ENCODE results near the gene RUBCN.
"Not testable (repeated sequence)": the region's sequence is repeated elsewhere in the genome, so short reads cannot be mapped to it uniquely, and the experiment has no call there.

The RUBCN gene

DNA sequence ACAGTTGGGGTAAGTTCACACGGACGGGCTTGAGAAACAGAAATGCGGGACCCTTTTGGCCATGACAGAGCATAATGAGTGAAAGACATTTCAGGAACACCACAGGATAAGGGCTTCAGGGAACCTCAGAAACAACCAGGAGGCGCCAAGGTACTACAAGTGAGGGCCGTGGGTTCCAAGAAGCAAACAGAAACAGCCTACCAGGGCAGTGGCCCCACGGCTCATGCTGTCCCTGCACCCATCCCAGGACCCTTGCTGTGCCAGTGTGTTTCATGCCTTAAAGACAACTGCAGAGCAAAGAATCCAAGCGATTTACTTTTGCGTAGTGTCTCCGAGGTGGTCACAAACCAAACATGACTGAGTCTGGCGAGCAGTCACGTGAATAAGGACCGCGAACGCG is 54.0 kb downstream of the RUBCN start:
- H3K27me3 ChIP-seq (ENCODE audit: control insufficient read depth, insufficient read depth, low read length): no peaks in the 10 kb centered on the region
- H3K4me1 ChIP-seq (ENCODE audit: control insufficient read depth, insufficient read depth, low read length): no peaks in the 10 kb centered on the region
- H3K36me3 ChIP-seq (ENCODE audit: insufficient read depth, low read length): peaks cover 48% of the 10 kb centered on the region
- no peak overlapping the region for H3K4me2 ChIP-seq (ENCODE audit: low read length)
- H3K9me3 ChIP-seq (replicated peaks; ENCODE audit: low read length): no peaks in the 10 kb centered on the region
- H3K9ac ChIP-seq (ENCODE audit: low read depth, low read length): no peak overlapping the region
- H3K4me3 ChIP-seq (ENCODE audit: low read length): no peak overlapping the region

DNA sequence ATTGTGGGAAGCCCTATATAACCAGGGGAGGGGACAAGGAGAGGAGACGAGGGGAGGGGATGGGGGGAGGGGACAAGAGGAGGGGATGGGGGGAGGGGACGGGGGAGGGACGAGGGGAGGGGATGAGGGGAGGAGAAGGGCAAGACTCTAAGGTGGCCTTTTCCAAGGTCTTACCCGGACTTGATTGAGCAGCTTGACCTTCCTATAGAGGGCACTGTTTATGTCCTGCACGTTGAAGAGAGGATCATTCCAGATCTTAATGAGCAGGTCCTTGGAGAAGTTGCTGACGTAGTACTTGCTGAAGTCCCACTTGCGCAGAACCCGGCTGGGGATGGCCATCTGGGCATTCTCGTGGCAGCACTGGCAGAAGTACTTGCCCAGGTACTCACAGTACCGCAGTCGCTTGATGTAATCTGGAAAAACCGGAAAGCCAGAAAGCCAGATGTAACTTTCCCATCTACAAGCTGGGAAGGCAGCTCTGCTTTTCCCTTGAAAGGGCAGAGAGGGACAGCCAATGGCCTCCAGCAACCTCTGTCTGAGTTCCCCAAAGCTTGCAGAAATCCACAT is 55.7 kb downstream of the RUBCN start:
- Histone ChIP-seq H3K9me3 (replicated peaks; ENCODE audit: low read length) (no peaks in the 10 kb centered on the region), H3K4me1 (ENCODE audit: control insufficient read depth, insufficient read depth, low read length) (no peaks in the 10 kb centered on the region), H3K4me3 (ENCODE audit: low read length) (no peak overlapping the region), H3K4me2 (ENCODE audit: low read length) (no peak overlapping the region), H3K9ac (ENCODE audit: low read depth, low read length) (no peak overlapping the region), H3K27me3 (ENCODE audit: control insufficient read depth, insufficient read depth, low read length) (no peaks in the 10 kb centered on the region), H3K36me3 (ENCODE audit: insufficient read depth, low read length) (peaks cover 49% of the 10 kb centered on the region)

DNA sequence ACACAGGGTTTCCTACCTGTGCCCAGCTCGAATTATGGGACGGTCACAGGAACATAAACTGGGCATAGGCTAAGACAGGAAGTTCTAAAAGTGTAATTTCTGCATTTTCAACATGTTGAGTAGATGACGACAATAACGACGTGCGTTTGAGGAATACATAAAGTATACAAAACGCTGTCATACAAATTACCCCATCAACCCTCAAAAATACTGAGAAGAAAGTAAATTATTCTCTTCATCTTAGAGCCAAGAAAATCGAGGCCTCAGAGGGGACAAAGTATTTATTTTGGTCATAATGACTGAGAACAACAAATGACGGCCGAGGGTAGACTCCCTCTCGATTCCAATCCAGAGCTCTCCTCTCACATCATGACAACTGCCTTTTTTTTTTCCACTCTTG is 60.8 kb downstream of the RUBCN start:
- no peaks in the 10 kb centered on the region for H3K9me3 ChIP-seq (replicated peaks; ENCODE audit: low read length)
- H3K4me2 ChIP-seq (ENCODE audit: low read length): no peak overlapping the region
- H3K4me3 ChIP-seq (ENCODE audit: low read length): no peak overlapping the region
- H3K9ac ChIP-seq (ENCODE audit: low read depth, low read length): no peak overlapping the region
- H3K27me3 ChIP-seq (ENCODE audit: control insufficient read depth, insufficient read depth, low read length): no peaks in the 10 kb centered on the region
- no peaks in the 10 kb centered on the region for H3K4me1 ChIP-seq (ENCODE audit: control insufficient read depth, insufficient read depth, low read length)
- peaks cover 48% of the 10 kb centered on the region for H3K36me3 ChIP-seq (ENCODE audit: insufficient read depth, low read length)

DNA sequence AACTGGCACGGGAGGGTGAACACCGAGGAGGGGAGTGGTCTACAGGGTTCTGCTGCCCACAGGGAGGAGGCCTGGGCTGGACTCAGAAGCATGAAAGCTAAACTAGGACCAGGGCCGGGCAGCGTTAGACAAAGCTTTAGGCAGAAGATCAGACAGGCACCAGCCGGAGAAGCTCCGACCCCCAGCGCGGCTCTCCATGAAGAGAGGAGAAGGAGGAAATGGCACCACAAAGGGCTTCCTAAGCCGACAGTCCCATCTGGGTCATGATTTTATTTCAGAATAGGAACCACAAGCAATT is 61.2 kb downstream of the RUBCN start:
- no peak overlapping the region for H3K4me2 ChIP-seq (ENCODE audit: low read length)
- H3K4me1 ChIP-seq (ENCODE audit: control insufficient read depth, insufficient read depth, low read length): no peaks in the 10 kb centered on the region
- H3K27me3 ChIP-seq (ENCODE audit: control insufficient read depth, insufficient read depth, low read length): no peaks in the 10 kb centered on the region
- no peak overlapping the region for H3K9ac ChIP-seq (ENCODE audit: low read depth, low read length)
- peaks cover 45% of the 10 kb centered on the region for H3K36me3 ChIP-seq (ENCODE audit: insufficient read depth, low read length)
- H3K9me3 ChIP-seq (replicated peaks; ENCODE audit: low read length): no peaks in the 10 kb centered on the region
- H3K4me3 ChIP-seq (ENCODE audit: low read length): no peak overlapping the region

DNA sequence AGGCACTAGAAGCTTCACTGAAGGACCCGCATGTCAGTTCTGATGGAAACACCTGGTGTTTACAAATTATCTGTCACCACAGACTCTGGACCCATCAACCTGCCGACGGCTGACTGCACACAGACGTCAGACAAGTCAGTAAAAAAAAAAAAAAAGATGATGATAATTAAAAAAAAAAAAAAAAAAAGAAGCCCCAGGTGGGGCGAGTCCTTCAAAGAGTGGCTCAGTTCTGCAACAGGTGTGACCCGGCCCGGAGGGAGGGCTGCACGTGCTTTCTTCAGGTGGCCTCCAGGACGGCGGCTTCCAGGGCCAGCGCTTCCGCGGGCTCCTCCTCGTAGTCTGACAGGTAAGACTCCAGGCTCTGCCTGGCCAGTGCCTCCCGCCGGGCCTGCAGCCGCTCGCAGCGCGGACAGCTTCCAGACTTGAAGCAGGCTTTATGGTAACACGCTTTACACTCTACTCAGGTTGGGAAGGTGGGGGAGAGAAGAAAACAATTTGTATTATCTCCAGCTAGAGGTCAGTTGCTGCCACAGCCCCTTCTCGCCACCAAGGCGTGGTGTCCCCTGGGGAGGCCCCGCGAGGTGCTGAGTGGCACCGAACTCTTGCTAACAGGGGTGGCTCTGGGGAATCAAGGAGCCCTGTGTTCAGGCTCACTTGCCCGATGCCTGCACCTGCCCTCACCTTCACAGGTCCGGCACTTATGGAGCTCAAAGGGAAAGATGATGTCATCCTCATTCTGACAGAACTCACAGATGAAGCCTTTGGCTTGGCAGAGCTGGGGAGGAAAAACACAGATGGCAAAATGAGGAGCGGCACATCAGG is 61.8 kb downstream of the RUBCN start:
- Histone ChIP-seq H3K4me3 (ENCODE audit: low read length) (no peak overlapping the region), H3K4me2 (ENCODE audit: low read length) (no peak overlapping the region), H3K4me1 (ENCODE audit: control insufficient read depth, insufficient read depth, low read length) (no peaks in the 10 kb centered on the region), H3K36me3 (ENCODE audit: insufficient read depth, low read length) (peaks cover 43% of the 10 kb centered on the region), H3K27me3 (ENCODE audit: control insufficient read depth, insufficient read depth, low read length) (no peaks in the 10 kb centered on the region), H3K9me3 (replicated peaks; ENCODE audit: low read length) (no peaks in the 10 kb centered on the region), H3K9ac (ENCODE audit: low read depth, low read length) (no peak overlapping the region)

DNA sequence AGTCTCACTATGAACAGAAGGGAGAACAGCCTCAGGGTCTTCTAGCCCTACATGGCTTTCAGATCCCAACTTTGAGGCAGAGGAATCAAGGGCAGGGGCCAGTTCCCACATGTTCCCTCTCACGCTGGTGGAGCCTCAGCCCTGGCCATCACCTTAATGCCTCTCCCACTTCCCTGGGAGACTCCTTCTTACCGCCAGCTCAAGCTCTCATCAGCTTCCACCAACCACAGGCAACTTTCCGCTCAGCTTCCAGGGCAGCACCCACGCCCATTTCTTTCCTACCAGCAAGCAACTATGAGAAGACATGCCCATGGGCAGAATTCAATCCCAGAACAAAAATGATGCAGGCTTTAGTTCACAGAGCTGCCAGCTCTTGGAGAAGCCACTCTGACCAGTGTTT is 63.5 kb downstream of the RUBCN start:
- Histone ChIP-seq H3K4me2 (ENCODE audit: low read length) (no peak overlapping the region), H3K9me3 (replicated peaks; ENCODE audit: low read length) (no peaks in the 10 kb centered on the region), H3K36me3 (ENCODE audit: insufficient read depth, low read length) (peaks cover 43% of the 10 kb centered on the region), H3K9ac (ENCODE audit: low read depth, low read length) (no peak overlapping the region), H3K4me3 (ENCODE audit: low read length) (no peak overlapping the region), H3K27me3 (ENCODE audit: control insufficient read depth, insufficient read depth, low read length) (no peaks in the 10 kb centered on the region), H3K4me1 (ENCODE audit: control insufficient read depth, insufficient read depth, low read length) (no peaks in the 10 kb centered on the region)

DNA sequence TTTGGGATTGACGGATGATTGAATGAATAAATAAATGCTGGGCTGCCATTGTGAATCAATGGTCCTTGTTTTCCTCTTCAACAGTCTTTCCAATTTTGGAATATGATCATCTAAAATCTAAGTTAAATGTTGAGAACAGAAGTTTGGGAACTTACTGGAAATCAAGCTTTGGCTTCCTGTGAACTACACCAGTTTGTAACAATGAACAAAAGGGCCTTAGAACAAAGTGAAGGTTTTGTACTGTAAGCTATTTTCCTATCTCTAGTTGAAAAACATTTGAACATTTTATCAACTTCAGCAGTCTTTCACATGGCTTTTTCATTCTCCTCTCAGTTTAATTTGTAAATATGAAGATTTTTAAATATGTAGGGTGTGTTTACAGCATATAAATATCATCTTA is 66.3 kb downstream of the RUBCN start:
- Histone ChIP-seq H3K4me3 (ENCODE audit: low read length) (no peak overlapping the region), H3K4me2 (ENCODE audit: low read length) (no peak overlapping the region), H3K4me1 (ENCODE audit: control insufficient read depth, insufficient read depth, low read length) (no peaks in the 10 kb centered on the region), H3K27me3 (ENCODE audit: control insufficient read depth, insufficient read depth, low read length) (no peaks in the 10 kb centered on the region), H3K9me3 (replicated peaks; ENCODE audit: low read length) (no peaks in the 10 kb centered on the region), H3K36me3 (ENCODE audit: insufficient read depth, low read length) (peaks cover 28% of the 10 kb centered on the region), H3K9ac (ENCODE audit: low read depth, low read length) (no peak overlapping the region)

DNA sequence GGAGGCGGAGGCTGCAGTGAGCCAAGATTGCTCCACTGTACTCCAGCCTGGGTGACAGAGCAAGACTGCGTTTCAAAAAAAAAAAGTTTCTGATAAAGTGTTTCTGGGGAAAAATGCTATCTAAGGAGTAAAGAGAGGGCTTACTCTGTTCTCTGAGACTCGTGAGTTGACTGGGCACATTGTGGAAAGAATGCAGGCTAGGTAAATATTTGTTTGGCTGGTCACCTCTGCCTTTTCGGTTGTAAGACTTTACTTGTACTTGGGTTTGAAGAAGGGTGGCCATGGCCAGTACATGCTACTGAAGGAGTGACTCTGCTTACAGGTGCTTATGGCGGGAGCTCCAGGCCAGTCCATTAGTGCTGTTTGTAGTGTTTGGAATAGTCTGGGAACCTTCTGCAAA is 68.7 kb downstream of the RUBCN start:
- Histone ChIP-seq H3K9ac (ENCODE audit: low read depth, low read length) (no peak overlapping the region), H3K36me3 (ENCODE audit: insufficient read depth, low read length) (peaks cover 10% of the 10 kb centered on the region), H3K9me3 (replicated peaks; ENCODE audit: low read length) (no peaks in the 10 kb centered on the region), H3K4me3 (ENCODE audit: low read length) (no peak overlapping the region), H3K27me3 (ENCODE audit: control insufficient read depth, insufficient read depth, low read length) (no peaks in the 10 kb centered on the region), H3K4me2 (ENCODE audit: low read length) (no peak overlapping the region), H3K4me1 (ENCODE audit: control insufficient read depth, insufficient read depth, low read length) (no peaks in the 10 kb centered on the region)

DNA sequence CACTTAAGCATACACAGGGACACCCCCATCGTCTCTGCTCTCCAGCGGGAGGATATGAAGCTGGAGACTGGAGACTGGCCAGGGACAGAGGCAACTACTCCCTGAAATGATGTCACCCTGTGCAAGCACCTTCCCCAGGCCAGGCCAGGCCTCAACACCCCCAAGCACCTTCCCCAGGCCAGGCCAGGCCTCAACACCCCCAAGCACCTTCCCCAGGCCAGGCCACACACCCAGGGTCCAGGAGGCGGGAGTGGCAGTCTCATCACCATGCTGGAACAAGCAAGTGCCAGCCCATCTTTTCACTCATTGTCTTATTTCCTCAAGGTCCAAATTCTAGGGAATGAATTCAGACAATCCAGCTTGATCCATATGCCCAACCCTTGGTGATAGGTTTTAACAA is 69.4 kb downstream of the RUBCN start:
- H3K9me3 ChIP-seq (replicated peaks; ENCODE audit: low read length); H3K4me1 ChIP-seq (ENCODE audit: control insufficient read depth, insufficient read depth, low read length); H3K9ac ChIP-seq (ENCODE audit: low read depth, low read length); H3K27me3 ChIP-seq (ENCODE audit: control insufficient read depth, insufficient read depth, low read length); H3K36me3 ChIP-seq (ENCODE audit: insufficient read depth, low read length); H3K4me3 ChIP-seq (ENCODE audit: low read length); H3K4me2 ChIP-seq (ENCODE audit: low read length): not testable (repeated sequence)

DNA sequence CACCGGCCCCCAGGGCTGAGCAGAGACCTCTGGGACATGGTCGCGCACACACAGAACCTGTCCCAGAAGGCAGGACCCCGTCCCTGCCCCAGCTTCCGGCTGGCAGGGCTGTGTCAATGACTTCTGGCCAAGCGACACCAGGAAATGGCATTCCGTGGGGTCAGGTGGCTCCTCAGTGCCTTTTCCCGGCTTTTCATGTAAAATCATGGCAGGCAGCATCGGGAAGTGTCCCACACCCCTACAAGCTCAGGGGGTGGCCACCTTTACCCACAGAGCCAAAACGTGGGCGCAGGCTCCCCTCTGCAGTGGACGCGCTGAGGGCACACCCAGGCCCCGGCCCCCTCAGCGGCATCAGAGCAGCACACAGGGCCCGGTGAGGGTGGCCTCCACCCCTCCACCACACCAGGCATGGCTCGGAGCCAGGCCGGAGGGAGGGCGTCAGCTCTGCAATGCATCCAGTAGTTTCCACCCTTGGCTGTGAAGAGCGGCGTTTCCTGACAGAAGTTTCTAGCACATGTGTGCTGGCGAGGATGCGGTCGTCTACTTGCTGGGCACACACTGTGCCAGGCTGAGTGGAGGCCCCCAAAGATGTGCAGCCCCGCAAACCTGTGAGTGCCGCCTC is 70.4 kb downstream of the RUBCN start:
- not testable (repeated sequence) for H3K9ac ChIP-seq (ENCODE audit: low read depth, low read length); H3K27me3 ChIP-seq (ENCODE audit: control insufficient read depth, insufficient read depth, low read length); H3K4me1 ChIP-seq (ENCODE audit: control insufficient read depth, insufficient read depth, low read length); H3K9me3 ChIP-seq (replicated peaks; ENCODE audit: low read length); H3K4me2 ChIP-seq (ENCODE audit: low read length); H3K36me3 ChIP-seq (ENCODE audit: insufficient read depth, low read length); H3K4me3 ChIP-seq (ENCODE audit: low read length)

DNA sequence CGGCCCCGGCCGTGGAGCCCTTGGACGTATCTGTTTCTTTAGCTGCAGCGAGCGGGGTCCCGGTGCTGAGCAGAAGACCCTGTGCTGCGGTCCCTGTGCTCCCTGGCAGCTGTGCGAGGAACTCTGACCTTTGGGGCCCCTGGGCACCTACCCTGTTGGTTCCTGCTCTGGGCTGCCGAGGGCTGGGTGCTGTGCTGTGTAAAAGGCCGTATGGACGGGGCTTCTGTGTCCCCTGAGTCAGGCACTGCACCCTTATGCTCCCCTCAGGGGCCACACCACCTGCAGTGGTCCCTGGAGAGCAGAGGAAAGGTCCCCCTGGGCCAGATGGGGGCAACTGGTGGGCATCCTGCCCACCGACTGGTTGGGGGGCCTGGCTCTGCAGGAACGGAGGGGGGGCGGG is 71.2 kb downstream of the RUBCN start:
- H3K27me3 ChIP-seq (ENCODE audit: control insufficient read depth, insufficient read depth, low read length); H3K4me2 ChIP-seq (ENCODE audit: low read length); H3K36me3 ChIP-seq (ENCODE audit: insufficient read depth, low read length): not testable (repeated sequence)

DNA sequence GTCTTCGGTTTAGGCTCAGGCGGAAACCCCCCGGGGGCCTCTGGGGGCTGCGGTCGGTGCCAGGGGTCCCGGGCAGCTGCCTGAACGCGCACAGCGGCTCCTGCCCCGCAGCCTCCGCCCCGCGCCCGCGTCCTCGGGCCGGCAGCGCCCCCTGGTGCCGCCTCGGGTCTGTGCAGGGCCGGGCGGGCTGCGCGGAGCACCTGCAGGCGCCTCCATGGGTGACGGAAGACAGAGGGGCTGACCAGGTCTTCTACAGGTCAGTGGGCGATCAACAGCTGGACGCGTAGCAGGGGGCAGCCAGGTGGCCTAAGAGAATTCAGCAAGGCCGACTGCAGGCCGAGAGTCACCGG is 71.6 kb downstream of the RUBCN start:
- not testable (repeated sequence) for H3K9me3 ChIP-seq (replicated peaks; ENCODE audit: low read length); H3K4me1 ChIP-seq (ENCODE audit: control insufficient read depth, insufficient read depth, low read length); H3K36me3 ChIP-seq (ENCODE audit: insufficient read depth, low read length); H3K27me3 ChIP-seq (ENCODE audit: control insufficient read depth, insufficient read depth, low read length); H3K9ac ChIP-seq (ENCODE audit: low read depth, low read length)
- Histone ChIP-seq H3K4me2 (ENCODE audit: low read length) (peak overlapping the region; percentile 77), H3K4me3 (ENCODE audit: low read length) (peak overlapping the region; percentile 54)

More for the DNA sequence above, 71.2 kb downstream of the RUBCN start:
- H3K9ac ChIP-seq (ENCODE audit: low read depth, low read length); H3K4me1 ChIP-seq (ENCODE audit: control insufficient read depth, insufficient read depth, low read length); H3K4me3 ChIP-seq (ENCODE audit: low read length); H3K9me3 ChIP-seq (replicated peaks; ENCODE audit: low read length): not testable (repeated sequence)
